ENCODE results near the gene BTG1. TPM values are rescaled to one million over a fixed set of nuclear protein-coding genes. Genes with fewer than 3 reads are reported as not detected.

Gene BTG1
- total RNA-seq, 1 donor from 2014 or later = 63.7 TPM

DNA sequence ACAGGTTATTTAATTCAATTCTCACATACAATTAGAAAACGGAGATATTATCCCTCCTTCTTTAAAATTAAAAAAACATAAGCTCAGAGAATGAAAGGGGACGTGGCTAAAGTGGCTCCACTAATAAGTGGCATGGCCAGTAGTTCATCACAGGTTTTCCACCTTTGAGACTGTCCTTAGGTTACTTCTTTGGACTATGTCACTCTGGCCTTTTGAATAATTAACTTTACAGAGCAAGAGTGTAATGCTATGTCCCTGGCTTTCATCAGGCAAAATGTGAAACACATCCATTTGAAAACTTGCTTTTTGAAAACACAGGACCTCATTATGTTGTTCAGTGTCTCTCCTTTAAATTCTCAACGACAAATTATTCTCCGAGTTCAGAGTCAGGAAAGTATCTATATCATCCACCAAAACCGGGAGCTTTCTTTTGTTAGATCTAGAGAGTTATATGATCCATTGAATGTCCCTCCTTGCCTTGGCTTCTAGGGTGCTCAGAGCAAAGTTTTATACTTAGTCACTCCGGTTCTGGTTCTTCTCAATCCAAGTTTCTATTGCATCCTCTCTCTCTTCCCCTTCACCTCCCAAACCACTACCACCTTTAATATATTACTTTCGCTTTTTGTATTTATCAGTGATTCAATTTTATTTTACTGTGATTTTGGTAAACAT lies 43.0 kb upstream of the BTG1 start:
- no peaks in the 10 kb centered on the region for H3K9me3 Mint-ChIP-seq (ENCODE audit: unreplicated experiment)
- no peak overlapping the region for H3K4me2 ChIP-seq (ENCODE audit: low read length)
- no peak overlapping the region for H3K27ac Mint-ChIP-seq (ENCODE audit: unreplicated experiment)
- H4K20me1 ChIP-seq (ENCODE audit: insufficient read depth, low read length) = no peaks in the 10 kb centered on the region
- no peak overlapping the region for H3K4me3 ChIP-seq (ENCODE audit: insufficient read depth, low read depth, low read length)
- no peaks in the 10 kb centered on the region for H3K79me2 ChIP-seq (ENCODE audit: insufficient read depth, low read length)
- H3K4me1 Mint-ChIP-seq (ENCODE audit: low read depth, unreplicated experiment) = no peaks in the 10 kb centered on the region
- H3K27me3 Mint-ChIP-seq (ENCODE audit: low read depth, unreplicated experiment) = no peaks in the 10 kb centered on the region
- H3K36me3 ChIP-seq (ENCODE audit: insufficient read depth, low read length) = no peaks in the 10 kb centered on the region
- H3K9me3 ChIP-seq (ENCODE audit: insufficient read depth, low read depth, low read length) = no peaks in the 10 kb centered on the region
- no peak overlapping the region for H3K27ac ChIP-seq (ENCODE audit: low read depth, low read length)
- FAIRE-seq (no peak), DNase-seq (ENCODE audit: low read depth) (no peak)
- no peak overlapping the region for H3K9ac ChIP-seq (ENCODE audit: low read length)
- H3K4me1 ChIP-seq (ENCODE audit: insufficient read depth, low read length) = no peaks in the 10 kb centered on the region
- H2AFZ ChIP-seq (ENCODE audit: low read depth, low read length) = no peak overlapping the region
- no peaks in the 10 kb centered on the region for H3K27me3 ChIP-seq (ENCODE audit: insufficient read depth, low read length)
- no peak overlapping the region for H3K4me3 Mint-ChIP-seq (ENCODE audit: unreplicated experiment)
- no peak for TF ChIP-seq EZH2 (IDR thresholded peaks at IDR 0.05; ENCODE audit: insufficient read depth, low read length)
- TF ChIP-seq, protein P1, sequence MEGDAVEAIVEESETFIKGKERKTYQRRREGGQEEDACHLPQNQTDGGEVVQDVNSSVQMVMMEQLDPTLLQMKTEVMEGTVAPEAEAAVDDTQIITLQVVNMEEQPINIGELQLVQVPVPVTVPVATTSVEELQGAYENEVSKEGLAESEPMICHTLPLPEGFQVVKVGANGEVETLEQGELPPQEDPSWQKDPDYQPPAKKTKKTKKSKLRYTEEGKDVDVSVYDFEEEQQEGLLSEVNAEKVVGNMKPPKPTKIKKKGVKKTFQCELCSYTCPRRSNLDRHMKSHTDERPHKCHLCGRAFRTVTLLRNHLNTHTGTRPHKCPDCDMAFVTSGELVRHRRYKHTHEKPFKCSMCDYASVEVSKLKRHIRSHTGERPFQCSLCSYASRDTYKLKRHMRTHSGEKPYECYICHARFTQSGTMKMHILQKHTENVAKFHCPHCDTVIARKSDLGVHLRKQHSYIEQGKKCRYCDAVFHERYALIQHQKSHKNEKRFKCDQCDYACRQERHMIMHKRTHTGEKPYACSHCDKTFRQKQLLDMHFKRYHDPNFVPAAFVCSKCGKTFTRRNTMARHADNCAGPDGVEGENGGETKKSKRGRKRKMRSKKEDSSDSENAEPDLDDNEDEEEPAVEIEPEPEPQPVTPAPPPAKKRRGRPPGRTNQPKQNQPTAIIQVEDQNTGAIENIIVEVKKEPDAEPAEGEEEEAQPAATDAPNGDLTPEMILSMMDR (IDR thresholded peaks at IDR 0.05; ENCODE audit: insufficient read depth, low read depth, low read length) = no peak
- no peaks in the 10 kb centered on the region for H3K36me3 Mint-ChIP-seq (ENCODE audit: low read depth, unreplicated experiment)

DNA sequence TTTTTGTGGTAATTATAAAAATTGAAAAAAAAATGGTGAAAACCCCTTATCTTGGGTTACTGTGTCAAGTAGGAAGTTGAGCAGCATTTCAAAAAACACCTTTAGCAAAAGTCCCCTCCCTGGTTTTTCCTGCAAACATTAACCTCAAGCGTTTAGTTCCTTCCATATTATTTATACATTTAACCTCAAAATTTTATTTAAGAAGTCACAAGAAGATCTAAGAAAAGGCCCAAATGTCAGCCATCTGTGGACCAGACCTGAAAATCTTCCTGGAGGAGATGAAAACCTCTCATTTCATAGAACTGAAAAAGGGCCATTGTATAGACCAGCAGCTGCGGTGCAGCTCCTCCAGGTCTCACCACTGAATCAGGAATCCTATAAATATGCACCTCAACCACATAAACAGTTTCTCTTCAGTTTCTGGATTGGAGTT lies 40.4 kb upstream of the BTG1 start:
- Histone ChIP-seq H4K20me1 (ENCODE audit: insufficient read depth, low read length) (no peaks in the 10 kb centered on the region), H3K9ac (ENCODE audit: low read length) (no peak overlapping the region), H3K27me3 (ENCODE audit: insufficient read depth, low read length) (no peaks in the 10 kb centered on the region), H3K27ac (ENCODE audit: low read depth, low read length) (no peak overlapping the region), H3K4me1 (ENCODE audit: insufficient read depth, low read length) (no peaks in the 10 kb centered on the region), H3K9me3 (ENCODE audit: insufficient read depth, low read depth, low read length) (no peaks in the 10 kb centered on the region), H3K36me3 (ENCODE audit: insufficient read depth, low read length) (no peaks in the 10 kb centered on the region), H3K79me2 (ENCODE audit: insufficient read depth, low read length) (no peaks in the 10 kb centered on the region), H3K4me2 (ENCODE audit: low read length) (no peak overlapping the region), H2AFZ (ENCODE audit: low read depth, low read length) (no peak overlapping the region), H3K4me3 (ENCODE audit: insufficient read depth, low read depth, low read length) (no peak overlapping the region)
- Mint-ChIP-seq H3K4me1 (ENCODE audit: low read depth, unreplicated experiment) (no peaks in the 10 kb centered on the region), H3K9me3 (ENCODE audit: unreplicated experiment) (no peaks in the 10 kb centered on the region), H3K27ac (ENCODE audit: unreplicated experiment) (no peak overlapping the region), H3K4me3 (ENCODE audit: unreplicated experiment) (no peak overlapping the region), H3K36me3 (ENCODE audit: low read depth, unreplicated experiment) (no peaks in the 10 kb centered on the region), H3K27me3 (ENCODE audit: low read depth, unreplicated experiment) (no peaks in the 10 kb centered on the region)
- DNase-seq (ENCODE audit: low read depth) (no peak), FAIRE-seq (no peak)
- TF ChIP-seq, protein P1 (IDR thresholded peaks at IDR 0.05; ENCODE audit: insufficient read depth, low read depth, low read length) = no peak
- no peak for TF ChIP-seq EZH2 (IDR thresholded peaks at IDR 0.05; ENCODE audit: insufficient read depth, low read length)

DNA sequence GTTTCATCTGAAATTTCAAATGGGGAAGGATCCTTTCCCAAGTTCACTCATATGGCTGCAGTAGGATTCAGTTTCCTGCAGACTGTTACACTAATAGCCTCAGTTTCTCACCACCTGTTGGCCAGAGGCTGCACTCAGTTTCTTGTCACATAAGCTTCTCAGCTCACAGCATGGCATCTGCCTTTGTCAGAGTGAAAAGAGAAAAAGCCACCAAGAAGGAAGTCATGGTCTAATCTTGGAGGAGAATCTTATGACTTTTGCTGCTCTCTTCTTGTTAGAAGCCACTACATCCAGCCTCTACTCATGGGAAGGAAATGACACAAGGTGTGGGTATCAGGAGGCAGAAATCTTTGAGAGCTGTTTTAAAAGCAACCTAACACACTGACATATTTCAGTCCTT lies 39.4 kb upstream of the BTG1 start:
- H2AFZ ChIP-seq (ENCODE audit: low read depth, low read length) = no peak overlapping the region
- no peaks in the 10 kb centered on the region for H3K4me1 ChIP-seq (ENCODE audit: insufficient read depth, low read length)
- Mint-ChIP-seq H3K27ac (ENCODE audit: unreplicated experiment) (no peak overlapping the region), H3K4me1 (ENCODE audit: low read depth, unreplicated experiment) (no peaks in the 10 kb centered on the region), H3K4me3 (ENCODE audit: unreplicated experiment) (no peak overlapping the region), H3K9me3 (ENCODE audit: unreplicated experiment) (no peaks in the 10 kb centered on the region), H3K27me3 (ENCODE audit: low read depth, unreplicated experiment) (no peaks in the 10 kb centered on the region), H3K36me3 (ENCODE audit: low read depth, unreplicated experiment) (no peaks in the 10 kb centered on the region)
- no peaks in the 10 kb centered on the region for H4K20me1 ChIP-seq (ENCODE audit: insufficient read depth, low read length)
- H3K4me3 ChIP-seq (ENCODE audit: insufficient read depth, low read depth, low read length) = no peak overlapping the region
- no peaks in the 10 kb centered on the region for H3K9me3 ChIP-seq (ENCODE audit: insufficient read depth, low read depth, low read length)
- H3K27me3 ChIP-seq (ENCODE audit: insufficient read depth, low read length) = no peaks in the 10 kb centered on the region
- H3K36me3 ChIP-seq (ENCODE audit: insufficient read depth, low read length) = no peaks in the 10 kb centered on the region
- no peak for TF ChIP-seq EZH2 (IDR thresholded peaks at IDR 0.05; ENCODE audit: insufficient read depth, low read length)
- TF ChIP-seq, protein P1 (IDR thresholded peaks at IDR 0.05; ENCODE audit: insufficient read depth, low read depth, low read length) = no peak
- no peak overlapping the region for H3K27ac ChIP-seq (ENCODE audit: low read depth, low read length)
- DNase-seq (ENCODE audit: low read depth) (no peak), FAIRE-seq (no peak)
- no peak overlapping the region for H3K4me2 ChIP-seq (ENCODE audit: low read length)
- H3K9ac ChIP-seq (ENCODE audit: low read length) = no peak overlapping the region
- H3K79me2 ChIP-seq (ENCODE audit: insufficient read depth, low read length) = no peaks in the 10 kb centered on the region
